GM23338 (cell line): ENCODE measurements around the gene NIM1K.

Experiments used
- CREB1 ChIP-seq: fragments of 250-450 bp; sonication (Bioruptor Pico); IDR thresholded peaks from 2 replicates; pipeline ENCODE4 v1.5.0; 2020; ENCODE audit warnings: low read depth, mild to moderate bottlenecking, moderate library complexity
- EZH2 ChIP-seq: fragments of 200-600 bp; sonication (generic); IDR thresholded peaks from one replicate; pipeline ENCODE4 v1.8.0; 2017; ENCODE audit warnings: antibody characterized with exemption, mild to moderate bottlenecking, low read depth; ENCODE audit not compliant: unreplicated experiment
- EZH2phosphoT487 ChIP-seq: fragments of 200-600 bp; sonication (generic); IDR thresholded peaks from one replicate; pipeline ENCODE4 v1.8.1; 2018; ENCODE audit warnings: antibody characterized with exemption; ENCODE audit not compliant: unreplicated experiment
- JUNB ChIP-seq: IDR thresholded peaks from one replicate; pipeline ENCODE4 v1.6.1; 2016; ENCODE audit warnings: antibody characterized with exemption; ENCODE audit not compliant: unreplicated experiment
- NANOG ChIP-seq: IDR thresholded peaks from 2 replicates; pipeline ENCODE4 v1.6.1; 2016; ENCODE audit warnings: antibody characterized with exemption, borderline replicate concordance
- POLR2AphosphoS5 ChIP-seq: IDR thresholded peaks from 2 replicates; pipeline ENCODE4 v1.6.1; 2016; ENCODE audit warnings: antibody characterized with exemption, low read depth
- REST ChIP-seq: IDR thresholded peaks from one replicate; pipeline ENCODE4 v1.6.1; 2018; ENCODE audit warnings: antibody characterized with exemption; ENCODE audit not compliant: unreplicated experiment
- STAT1 ChIP-seq: IDR thresholded peaks from one replicate; pipeline ENCODE4 v1.6.1; 2016; ENCODE audit warnings: antibody characterized with exemption; ENCODE audit not compliant: unreplicated experiment
- ZNF114 ChIP-seq: fragments of 250-450 bp; sonication (Bioruptor Pico); IDR thresholded peaks from 2 replicates; pipeline ENCODE4 v1.5.0; 2020; ENCODE audit warnings: mild to moderate bottlenecking, moderate library complexity
- ZNF331 ChIP-seq: fragments of 250-450 bp; sonication (Bioruptor Pico); IDR thresholded peaks from 2 replicates; pipeline ENCODE4 v1.5.0; 2020; ENCODE audit warnings: low read depth, mild to moderate bottlenecking, moderate library complexity
- TF ChIP-seq, protein P1 (sequence below), 2 experiments: fragments of 200-600 bp in 1 of 2; sonication (generic) in 1 of 2; conservative IDR thresholded peaks; 2 replicates each; pipeline versions ENCODE4 v1.5.1 to v1.6.1; 2016 to 2017; ENCODE audit warnings: antibody characterized with exemption in 2 of 2, low read depth in 2 of 2, mild to moderate bottlenecking in 2 of 2, moderate library complexity in 1 of 2
- TF ChIP-seq, protein P2 (sequence below): IDR thresholded peaks from 2 replicates; pipeline ENCODE4 v1.6.1; 2016; ENCODE audit warnings: antibody characterized with exemption

DNA sequence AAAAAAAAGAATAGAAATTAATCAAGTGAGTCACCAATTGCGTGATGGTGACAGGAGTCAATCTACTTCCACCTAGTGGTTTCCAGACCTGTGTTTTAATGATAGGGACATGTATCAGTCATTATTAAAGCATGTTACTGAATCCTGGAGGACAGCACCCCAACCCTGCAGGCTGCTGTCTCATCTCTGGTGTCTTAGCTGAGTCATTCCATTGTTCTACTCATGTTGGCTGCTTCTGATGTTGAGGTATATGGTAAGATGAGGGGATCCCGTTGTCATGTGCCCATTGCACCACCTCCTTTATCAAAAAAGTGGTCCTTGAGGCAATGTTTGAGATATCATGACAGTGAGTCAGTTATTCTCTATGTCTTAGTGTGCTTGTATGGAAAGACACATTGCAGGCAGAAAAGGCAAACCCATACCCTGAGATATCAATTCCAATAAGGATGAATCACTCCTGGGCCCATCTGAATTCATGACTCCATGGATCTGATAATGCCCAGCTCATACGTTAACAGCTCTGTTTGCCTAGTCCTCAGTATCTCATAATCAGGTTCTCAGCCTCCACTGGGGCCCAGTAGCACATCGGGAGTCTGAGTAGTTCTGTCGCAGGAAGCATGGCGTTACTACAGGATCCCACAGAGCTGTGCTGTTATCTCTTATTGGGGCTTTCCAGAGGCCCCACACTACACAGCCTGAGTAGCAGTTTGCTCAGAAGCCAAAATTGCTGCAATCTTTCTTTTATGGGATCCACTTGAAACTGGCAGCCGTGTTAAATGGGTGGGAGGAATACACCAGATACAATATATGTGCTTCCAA lies 90.0 kb downstream of the NIM1K start:
- TF ChIP-seq POLR2AphosphoS5 (no peak), EZH2 (no peak), EZH2phosphoT487 (no peak), REST (no peak), JUNB (no peak), CREB1 (CRISPR knock-in tag) (no peak), ZNF331 (no peak), ZNF114 (CRISPR knock-in tag) (no peak), STAT1 (no peak), NANOG (no peak)
- TF ChIP-seq, protein P1, sequence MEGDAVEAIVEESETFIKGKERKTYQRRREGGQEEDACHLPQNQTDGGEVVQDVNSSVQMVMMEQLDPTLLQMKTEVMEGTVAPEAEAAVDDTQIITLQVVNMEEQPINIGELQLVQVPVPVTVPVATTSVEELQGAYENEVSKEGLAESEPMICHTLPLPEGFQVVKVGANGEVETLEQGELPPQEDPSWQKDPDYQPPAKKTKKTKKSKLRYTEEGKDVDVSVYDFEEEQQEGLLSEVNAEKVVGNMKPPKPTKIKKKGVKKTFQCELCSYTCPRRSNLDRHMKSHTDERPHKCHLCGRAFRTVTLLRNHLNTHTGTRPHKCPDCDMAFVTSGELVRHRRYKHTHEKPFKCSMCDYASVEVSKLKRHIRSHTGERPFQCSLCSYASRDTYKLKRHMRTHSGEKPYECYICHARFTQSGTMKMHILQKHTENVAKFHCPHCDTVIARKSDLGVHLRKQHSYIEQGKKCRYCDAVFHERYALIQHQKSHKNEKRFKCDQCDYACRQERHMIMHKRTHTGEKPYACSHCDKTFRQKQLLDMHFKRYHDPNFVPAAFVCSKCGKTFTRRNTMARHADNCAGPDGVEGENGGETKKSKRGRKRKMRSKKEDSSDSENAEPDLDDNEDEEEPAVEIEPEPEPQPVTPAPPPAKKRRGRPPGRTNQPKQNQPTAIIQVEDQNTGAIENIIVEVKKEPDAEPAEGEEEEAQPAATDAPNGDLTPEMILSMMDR (conservative IDR thresholded peaks at IDR 0.05; ENCODE audit: low read depth in 2 of 2): no peak
- TF ChIP-seq, protein P2, sequence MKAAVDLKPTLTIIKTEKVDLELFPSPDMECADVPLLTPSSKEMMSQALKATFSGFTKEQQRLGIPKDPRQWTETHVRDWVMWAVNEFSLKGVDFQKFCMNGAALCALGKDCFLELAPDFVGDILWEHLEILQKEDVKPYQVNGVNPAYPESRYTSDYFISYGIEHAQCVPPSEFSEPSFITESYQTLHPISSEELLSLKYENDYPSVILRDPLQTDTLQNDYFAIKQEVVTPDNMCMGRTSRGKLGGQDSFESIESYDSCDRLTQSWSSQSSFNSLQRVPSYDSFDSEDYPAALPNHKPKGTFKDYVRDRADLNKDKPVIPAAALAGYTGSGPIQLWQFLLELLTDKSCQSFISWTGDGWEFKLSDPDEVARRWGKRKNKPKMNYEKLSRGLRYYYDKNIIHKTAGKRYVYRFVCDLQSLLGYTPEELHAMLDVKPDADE: no peak
